Natural killer cell (primary cell): Measurements from ENCODE around the gene MRPS5. TPM values are rescaled to one million over a fixed set of nuclear protein-coding genes. Genes with fewer than 3 reads are reported as not detected.

Experiments used
- ATAC-seq, 3 donors: fragments of 150-1000 bp in 2 of 3; fragments of 200-7000 bp in 1 of 3; cut with Tn5 transposase; 1 replicate in 1 of 3; 2 replicates in 2 of 3; pipeline ENCODE4 v1.10.0; 2021; ENCODE audit warnings: mild to moderate bottlenecking in 2 of 3, moderate library complexity in 2 of 3
- DNase-seq, 2 donors: peaks; one replicate each; pipeline versions ENCODE4 v3.0.0 to v3.0.0-alpha.2; 2013 to 2021; ENCODE audit warnings: mixed read lengths in 1 of 2
- H3K27ac ChIP-seq: one replicate; pipeline ENCODE4 v1.5.1; 2013; ENCODE audit warnings: mild to moderate bottlenecking, low read length
- H3K27me3 ChIP-seq: one replicate; pipeline ENCODE4 v1.6.1; 2013; ENCODE audit warnings: low read length; ENCODE audit not compliant: control insufficient read depth, insufficient read depth
- H3K36me3 ChIP-seq: one replicate; pipeline ENCODE4 v1.6.1; 2013; ENCODE audit warnings: low read length; ENCODE audit not compliant: control insufficient read depth, insufficient read depth
- H3K4me1 ChIP-seq: one replicate; pipeline ENCODE4 v1.6.1; 2013; ENCODE audit warnings: low read length; ENCODE audit not compliant: control insufficient read depth, insufficient read depth
- H3K4me3 ChIP-seq: one replicate; pipeline ENCODE4 v1.5.1; 2013; ENCODE audit warnings: low read length
- H3K9me3 ChIP-seq: one replicate; pipeline ENCODE4 v1.6.1; 2013; ENCODE audit warnings: low read length; ENCODE audit not compliant: control insufficient read depth, insufficient read depth
- H3K27ac Mint-ChIP-seq, 2 donors: one replicate each; pipeline ENCODE4 v1.8.0; 2022; ENCODE audit warnings: mild to moderate bottlenecking in 2 of 2, mixed read lengths in 2 of 2, moderate library complexity in 1 of 2
- H3K27me3 Mint-ChIP-seq, 2 donors: one replicate each; pipeline ENCODE4 v1.8.0; 2022; ENCODE audit warnings: low read depth in 2 of 2, mixed read lengths in 2 of 2
- H3K36me3 Mint-ChIP-seq: one replicate; pipeline ENCODE4 v1.8.0; 2022; ENCODE audit warnings: mixed read lengths
- H3K4me1 Mint-ChIP-seq, 2 donors: one replicate each; pipeline ENCODE4 v1.8.0; 2022; ENCODE audit warnings: mixed read lengths in 2 of 2
- H3K4me3 Mint-ChIP-seq: one replicate; pipeline ENCODE4 v1.8.0; 2022; ENCODE audit warnings: mild to moderate bottlenecking, moderate library complexity, mixed read lengths
- H3K9me3 Mint-ChIP-seq, 2 donors: one replicate each; pipeline ENCODE4 v1.8.0; 2022; ENCODE audit warnings: mixed read lengths in 2 of 2
- WGBS: methylation state at CpG from one replicate; pipeline ENCODE4 v1.1.7; 2013; ENCODE audit warnings: missing lambda C conversion rate; ENCODE audit not compliant: insufficient coverage; 5-methylcytosine and 5-hydroxymethylcytosine counted together
- intact Hi-C: fragments of 100-400 bp; cut with micrococcal nuclease; formaldehyde crosslinking; loops from one replicate; pipeline ENCODE4 v1.14.2; 2022
- total RNA-seq, 4 donors: library from RNA; stranded (reverse); fragments of 120-200 nt in 1 of 4; gene quantifications; one replicate each; pipeline versions ENCODE4 v1.2.3 to v1.2.4, GENCODE V29; 2013 to 2022
- TF ChIP-seq, protein P1 (sequence below): fragments of 200-600 bp; IDR thresholded peaks from one replicate; pipeline ENCODE4 v1.8.0; 2022; ENCODE audit warnings: antibody characterized with exemption

Gene MRPS5
- total RNA-seq, 3 donors from 2014 or later (not counting 1 experiment from before 2014, with no cell fraction given) = 26.4 to 40.0 (median 29.8) TPM

DNA sequence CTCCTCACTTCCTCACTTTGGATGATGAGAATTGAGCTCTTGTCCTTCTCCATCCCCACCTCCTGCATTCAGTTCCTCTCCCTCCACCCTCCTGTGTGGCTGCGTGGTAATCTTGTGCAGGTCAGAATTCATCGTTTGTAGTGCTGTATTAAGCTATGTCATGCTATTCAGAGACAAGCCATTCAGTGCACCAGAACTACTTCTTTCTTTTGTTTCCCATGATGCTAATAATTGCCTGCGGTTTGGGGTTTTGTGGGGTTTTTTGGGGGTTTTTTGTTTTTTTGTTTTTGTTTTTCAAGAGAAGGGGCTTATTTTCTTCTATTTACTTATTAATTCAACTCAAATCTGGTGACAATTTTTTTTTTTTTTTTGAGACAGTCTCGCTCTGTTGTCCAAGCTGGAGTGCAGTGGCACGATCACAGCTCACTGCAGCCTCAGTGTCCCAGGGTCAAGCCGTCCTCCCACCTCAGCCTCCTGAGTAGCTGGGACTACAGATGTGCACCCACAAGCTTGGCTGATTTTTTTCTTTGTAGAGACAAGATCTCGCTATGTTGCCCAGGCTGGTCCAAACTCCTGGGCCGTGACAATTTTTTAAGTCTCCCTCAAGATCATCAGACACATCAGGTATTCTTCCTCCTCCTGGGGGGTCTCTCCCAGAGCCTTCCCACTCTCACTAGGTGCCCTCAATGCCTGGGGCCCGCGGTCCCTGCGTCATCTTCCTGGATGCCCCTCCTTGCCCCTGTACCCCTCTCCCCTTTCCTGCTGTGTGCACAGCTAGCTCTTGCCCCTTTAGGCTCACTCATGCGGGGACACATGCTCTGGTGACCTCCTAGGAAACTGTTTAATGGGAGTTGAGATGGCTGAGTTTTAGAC lies 58.3 kb downstream of the MRPS5 start:
- Mint-ChIP-seq H3K4me3 (no peak overlapping the region), H3K4me1 (no peaks in the 10 kb centered on the region), H3K27me3 (peaks cover 0 to 6% of the 10 kb centered on the region in 2 donors), H3K36me3 (no peaks in the 10 kb centered on the region), H3K27ac (no peak overlapping the region), H3K9me3 (no peaks in the 10 kb centered on the region)
- intact Hi-C loops = no loop called here
- TF ChIP-seq, protein P1, sequence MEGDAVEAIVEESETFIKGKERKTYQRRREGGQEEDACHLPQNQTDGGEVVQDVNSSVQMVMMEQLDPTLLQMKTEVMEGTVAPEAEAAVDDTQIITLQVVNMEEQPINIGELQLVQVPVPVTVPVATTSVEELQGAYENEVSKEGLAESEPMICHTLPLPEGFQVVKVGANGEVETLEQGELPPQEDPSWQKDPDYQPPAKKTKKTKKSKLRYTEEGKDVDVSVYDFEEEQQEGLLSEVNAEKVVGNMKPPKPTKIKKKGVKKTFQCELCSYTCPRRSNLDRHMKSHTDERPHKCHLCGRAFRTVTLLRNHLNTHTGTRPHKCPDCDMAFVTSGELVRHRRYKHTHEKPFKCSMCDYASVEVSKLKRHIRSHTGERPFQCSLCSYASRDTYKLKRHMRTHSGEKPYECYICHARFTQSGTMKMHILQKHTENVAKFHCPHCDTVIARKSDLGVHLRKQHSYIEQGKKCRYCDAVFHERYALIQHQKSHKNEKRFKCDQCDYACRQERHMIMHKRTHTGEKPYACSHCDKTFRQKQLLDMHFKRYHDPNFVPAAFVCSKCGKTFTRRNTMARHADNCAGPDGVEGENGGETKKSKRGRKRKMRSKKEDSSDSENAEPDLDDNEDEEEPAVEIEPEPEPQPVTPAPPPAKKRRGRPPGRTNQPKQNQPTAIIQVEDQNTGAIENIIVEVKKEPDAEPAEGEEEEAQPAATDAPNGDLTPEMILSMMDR = no peak
- H3K4me1 ChIP-seq = no peaks in the 10 kb centered on the region
- no peak overlapping the region for H3K27ac ChIP-seq
- no peaks in the 10 kb centered on the region for H3K27me3 ChIP-seq
- no peaks in the 10 kb centered on the region for H3K9me3 ChIP-seq
- no peak for DNase-seq
- WGBS = 76% methylated on average over 10 of the region's 12 CpGs
- H3K36me3 ChIP-seq = no peaks in the 10 kb centered on the region
- H3K4me3 ChIP-seq = no peak overlapping the region
- ATAC-seq = no peak

DNA sequence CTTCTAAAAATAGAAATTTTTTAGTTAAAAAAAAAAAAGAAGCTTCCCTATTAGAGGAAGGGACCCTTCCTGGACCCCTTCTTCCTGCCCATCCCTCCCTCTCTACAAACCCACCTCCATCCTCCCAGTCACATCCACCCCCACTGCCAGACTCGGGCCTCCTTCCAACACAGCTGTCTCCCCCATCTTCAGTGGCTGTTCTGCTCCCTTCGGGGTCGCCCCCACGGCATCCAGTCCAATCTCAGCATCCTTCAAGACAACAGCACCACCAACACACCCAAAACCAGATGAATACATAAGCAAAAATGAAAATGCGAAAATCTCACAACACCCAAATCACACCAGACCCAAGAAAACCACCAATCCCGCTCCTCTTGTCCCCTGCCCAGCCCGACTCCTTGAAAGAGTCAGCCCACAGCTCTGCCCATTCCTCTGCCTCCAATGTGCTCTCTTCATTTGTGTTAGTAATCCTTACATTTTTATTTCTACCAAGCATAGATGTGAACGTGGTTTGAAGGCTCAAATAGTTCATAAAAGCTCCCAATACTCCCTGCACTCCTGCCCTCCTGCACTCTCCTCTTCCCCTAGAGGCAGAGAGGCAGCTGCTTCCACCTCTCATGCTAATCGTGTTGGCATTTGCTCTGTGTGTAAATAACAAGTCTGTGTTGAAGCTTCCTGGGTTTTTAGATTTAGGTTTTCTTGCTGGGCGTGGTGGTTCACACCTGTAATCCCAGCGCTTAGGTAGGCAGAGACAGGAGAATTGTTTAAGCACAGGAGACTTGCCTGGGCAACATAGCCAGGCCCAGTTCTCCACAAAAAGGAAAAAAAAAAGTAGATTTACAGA lies 59.1 kb downstream of the MRPS5 start:
- H3K4me3 ChIP-seq = no peak overlapping the region
- no peak overlapping the region for H3K27ac Mint-ChIP-seq
- H3K36me3 ChIP-seq = no peaks in the 10 kb centered on the region
- no peaks in the 10 kb centered on the region for H3K9me3 ChIP-seq
- ATAC-seq = no peak
- no peak for DNase-seq
- H3K4me1 ChIP-seq = no peaks in the 10 kb centered on the region
- H3K27ac ChIP-seq = no peak overlapping the region
- no peak overlapping the region for H3K4me3 Mint-ChIP-seq
- H3K27me3 Mint-ChIP-seq = peaks cover 0 to 6% of the 10 kb centered on the region in 2 donors
- no peaks in the 10 kb centered on the region for H3K9me3 Mint-ChIP-seq
- TF ChIP-seq, protein P1 = no peak
- intact Hi-C loops = no loop called here
- H3K27me3 ChIP-seq = no peaks in the 10 kb centered on the region
- 82% methylated on average over 11 of the region's 11 CpGs for WGBS
- no peaks in the 10 kb centered on the region for H3K36me3 Mint-ChIP-seq
- no peaks in the 10 kb centered on the region for H3K4me1 Mint-ChIP-seq

DNA sequence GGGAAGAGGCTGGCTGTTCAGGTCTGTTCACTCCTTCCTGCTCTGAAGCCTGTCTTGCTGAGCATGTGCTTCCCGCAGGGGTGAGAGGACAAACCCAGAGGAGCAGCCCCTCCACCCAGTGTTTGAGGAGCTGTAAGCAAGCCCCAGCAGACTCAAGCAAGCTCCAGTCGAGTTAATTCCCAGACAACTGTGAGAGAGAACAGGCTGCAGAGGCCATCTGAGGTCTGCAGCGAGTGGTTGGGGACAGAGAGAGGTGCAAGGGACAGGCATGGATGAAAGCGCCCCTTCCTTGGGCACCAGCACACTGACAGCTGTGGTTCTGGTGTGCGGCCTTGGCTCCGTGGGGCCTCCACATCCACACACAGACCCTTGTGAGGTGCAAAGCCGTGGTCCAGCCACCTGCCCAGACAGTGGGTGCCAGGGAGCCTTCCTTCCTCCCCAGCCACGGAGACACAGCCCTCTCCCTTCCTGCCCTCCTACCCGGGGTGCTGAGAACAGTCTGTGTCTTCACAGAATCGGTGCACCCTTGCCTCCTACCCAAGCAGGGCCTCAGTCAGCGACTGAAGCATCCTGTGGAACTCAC lies 59.9 kb downstream of the MRPS5 start:
- Histone ChIP-seq H3K27me3 (no peaks in the 10 kb centered on the region), H3K27ac (no peak overlapping the region), H3K36me3 (no peaks in the 10 kb centered on the region), H3K4me1 (no peaks in the 10 kb centered on the region), H3K4me3 (no peak overlapping the region), H3K9me3 (no peaks in the 10 kb centered on the region)
- Mint-ChIP-seq H3K27me3 (peaks cover 0 to 6% of the 10 kb centered on the region in 2 donors), H3K4me1 (no peaks in the 10 kb centered on the region), H3K36me3 (no peaks in the 10 kb centered on the region), H3K4me3 (no peak overlapping the region), H3K9me3 (no peaks in the 10 kb centered on the region), H3K27ac (no peak overlapping the region)
- ATAC-seq = no peak
- intact Hi-C loops = no loop called here
- peak in 1 of 2 donors; percentile 33 for DNase-seq
- TF ChIP-seq, protein P1 = no peak
- 58% methylated on average over 11 of the region's 11 CpGs for WGBS
